Activated T-cell treated with anti-CD3 and anti-CD28 coated beads, Interleukin-2, amount 50 U/mL, for 1 hour (primary cell): Measurements from ENCODE around the gene SS18L1.

Experiments used
- DNase-seq: peaks from one replicate; pipeline ENCODE4 v3.0.0-alpha.2; 2020

The SS18L1 gene

DNA sequence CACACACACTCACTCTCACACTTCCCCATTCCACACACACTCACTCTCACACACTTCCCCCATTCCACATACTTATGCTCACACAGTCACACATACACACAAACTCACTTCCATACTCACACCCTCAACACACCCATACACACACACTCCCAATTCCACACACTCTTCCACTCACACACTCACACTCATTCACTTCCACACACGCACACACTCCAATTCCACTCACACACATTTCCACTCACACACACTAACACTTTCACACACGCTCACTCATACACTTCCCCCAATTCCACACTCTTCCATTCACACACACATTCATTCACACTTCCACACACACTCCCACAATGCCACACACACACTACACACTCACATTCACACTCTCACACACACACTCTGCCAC, 86.7 kb downstream of the SS18L1 start:
- DNase-seq = no peak

DNA sequence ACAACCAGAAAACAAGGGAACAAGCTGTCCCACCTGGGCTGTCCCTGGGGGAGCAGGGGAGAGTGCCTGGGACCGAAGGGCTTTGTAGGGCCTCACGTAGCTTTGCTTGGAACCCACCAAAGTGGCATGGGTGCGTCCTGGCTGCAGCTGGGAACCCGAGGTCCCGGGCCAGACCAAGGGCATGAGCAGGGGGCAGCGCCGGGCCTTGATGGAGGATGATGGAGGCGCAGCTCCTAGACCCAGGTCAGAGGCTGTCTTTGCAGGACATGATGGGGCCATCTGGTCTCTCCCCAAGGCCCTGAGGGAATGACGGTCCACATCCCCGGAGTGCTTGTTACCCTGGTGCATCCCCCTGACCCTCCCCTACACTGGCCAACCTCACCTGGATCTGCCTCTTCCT, 87.1 kb downstream of the SS18L1 start:
- no peak for DNase-seq

DNA sequence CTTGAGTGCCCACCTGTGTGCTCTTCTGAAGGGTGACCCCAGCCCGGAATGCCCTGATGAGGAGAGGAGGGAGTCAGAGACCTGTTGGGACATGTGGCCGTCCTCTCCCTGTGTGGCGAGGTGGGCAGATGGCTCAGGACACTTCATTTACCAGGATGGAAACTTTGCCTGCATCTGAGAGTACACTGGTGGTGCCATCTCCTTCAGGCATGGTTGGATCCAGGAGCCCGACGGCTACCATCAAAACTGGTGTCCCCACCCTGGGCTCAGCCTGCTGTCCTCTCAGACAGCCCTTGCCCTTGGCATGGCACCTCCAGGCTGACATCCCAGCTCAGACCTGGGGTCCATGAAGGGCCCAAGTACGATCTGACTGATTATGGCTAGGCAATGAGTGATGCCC, 87.7 kb downstream of the SS18L1 start:
- DNase-seq = no peak
